T47D (cell line): ENCODE measurements around the gene FBLIM1.

Experiments used
- DNase-seq, 2 experiments: peaks; one replicate each; pipeline versions ENCODE4 v3.0.0 to v3.0.0-alpha.2; 2011 to 2012; ENCODE audit warnings: low read depth in 1 of 2, low spot score in 1 of 2
- JUND ChIP-seq: IDR thresholded peaks from 2 replicates; pipeline ENCODE4 v1.6.1; 2012; ENCODE audit warnings: low read depth
- in situ Hi-C: cut with HindIII; loops from 2 replicates; pipeline ENCODE4 v1.10.0; 2016; ENCODE audit warnings: low sequenced_read_pairs, low pct_unique_long_range_greater_than_20kb

The FBLIM1 gene

GRCh38 chr1:15733726-15734226, 24.8 kb upstream of the FBLIM1 start:
- in situ Hi-C loops: no loop called here
- no peak for TF ChIP-seq JUND
- DNase-seq: no peak

DNA sequence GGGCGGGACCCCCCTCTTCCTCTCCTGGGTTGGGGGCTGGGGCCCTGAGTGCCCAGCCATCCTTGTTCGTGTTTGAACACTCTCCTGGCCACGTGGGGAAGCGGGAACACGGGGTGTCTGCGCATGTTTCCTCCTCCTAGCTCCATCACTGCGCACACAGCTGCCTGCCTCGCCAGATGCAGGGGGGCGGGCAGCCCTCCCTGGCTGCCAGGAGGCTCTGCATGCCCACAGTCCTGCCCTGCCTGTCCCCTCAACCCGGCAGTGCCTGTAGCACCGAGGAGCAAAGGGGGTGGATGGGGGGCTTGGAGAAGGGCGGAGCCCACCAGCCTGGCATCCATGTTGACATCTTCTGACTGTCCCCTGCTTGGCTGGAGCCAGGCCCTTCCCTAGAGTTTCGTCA, 24.3 kb upstream of the FBLIM1 start:
- TF ChIP-seq JUND: no peak
- no peak for DNase-seq
- in situ Hi-C loops: no loop called here

GRCh38 chr1:15734901-15735300, 23.7 kb upstream of the FBLIM1 start:
- TF ChIP-seq JUND: no peak

DNA sequence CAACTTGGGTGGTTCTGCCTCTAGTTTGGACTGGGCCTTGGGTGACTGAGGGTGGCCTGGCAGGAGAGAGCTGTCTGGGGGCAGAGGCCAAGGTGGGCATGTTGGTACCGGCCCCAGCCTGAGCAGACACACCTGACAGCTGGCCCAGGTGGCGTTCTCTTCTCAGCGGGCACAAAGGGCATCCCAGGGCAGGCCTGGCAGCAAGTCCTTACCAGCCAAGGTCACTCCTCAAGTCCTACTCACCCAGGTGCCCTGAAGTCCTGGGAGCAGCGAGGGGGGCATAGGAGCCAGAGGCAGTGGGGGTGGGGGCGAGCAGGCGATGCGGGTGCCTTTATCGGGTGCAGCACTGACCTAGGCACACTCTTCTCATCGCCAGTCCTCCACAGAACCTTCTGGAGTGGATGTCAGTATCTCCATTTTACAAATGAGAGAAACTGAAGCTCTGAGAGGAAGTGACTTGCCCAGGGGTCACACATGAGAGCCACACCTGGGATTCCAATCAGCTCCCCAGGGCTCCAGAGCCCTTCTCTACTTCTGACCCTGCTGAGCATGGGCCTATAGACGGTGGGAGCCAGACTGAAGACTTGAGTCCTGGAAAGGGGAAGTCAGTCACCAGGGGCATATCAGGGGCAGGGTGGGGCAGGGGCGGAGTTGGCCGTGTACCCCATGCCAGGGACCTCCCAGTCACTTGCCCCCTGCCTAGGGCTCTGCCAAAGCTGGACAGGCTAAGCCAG, 23.1 kb upstream of the FBLIM1 start:
- DNase-seq: no peak
- in situ Hi-C loops: no loop called here
- no peak for TF ChIP-seq JUND

More at GRCh38 chr1:15734901-15735300, 23.7 kb upstream of the FBLIM1 start:
- DNase-seq: no peak
- in situ Hi-C loops: no loop called here

- in situ Hi-C loops: no loop called here
- no peak for DNase-seq
- TF ChIP-seq JUND: no peak
Observed at GRCh38 chr1:15736038-15736891, 22.3 kb upstream of the FBLIM1 start, which contains the start of gene SLC25A34. Gene SLC25A34 (plus strand): TSS chr1:15736258. CDS start chr1:15736486, 228 bp downstream.

DNA sequence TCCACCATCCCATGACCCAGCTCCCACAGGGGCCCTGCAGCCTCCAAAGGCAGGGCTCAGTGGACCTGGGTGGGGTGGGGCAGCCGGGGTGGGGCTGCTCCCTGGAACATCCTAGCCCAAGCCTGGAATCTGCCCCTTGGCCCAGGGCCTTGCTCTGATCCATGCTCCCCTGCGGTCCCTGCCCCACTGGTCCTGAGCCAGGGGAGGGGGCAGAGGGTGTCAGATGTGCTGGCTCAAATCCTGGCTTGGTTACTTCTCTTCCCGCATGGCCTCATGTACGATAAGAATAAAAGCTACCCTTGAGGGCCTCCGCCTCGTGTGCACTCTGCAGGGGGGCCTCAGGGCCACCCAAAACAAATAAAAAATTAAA, 21.7 kb upstream of the FBLIM1 start:
- no peak for TF ChIP-seq JUND
- in situ Hi-C loops: no loop called here
- DNase-seq: no peak

GRCh38 chr1:15737324-15738319, 21.0 kb upstream of the FBLIM1 start:
- TF ChIP-seq JUND: no peak
- in situ Hi-C loops: no loop called here
- DNase-seq: no peak

- no peak for DNase-seq
- no peak for TF ChIP-seq JUND
- in situ Hi-C loops: no loop called here
Observed at GRCh38 chr1:15738416-15739113, 20.0 kb upstream of the FBLIM1 start.

DNA sequence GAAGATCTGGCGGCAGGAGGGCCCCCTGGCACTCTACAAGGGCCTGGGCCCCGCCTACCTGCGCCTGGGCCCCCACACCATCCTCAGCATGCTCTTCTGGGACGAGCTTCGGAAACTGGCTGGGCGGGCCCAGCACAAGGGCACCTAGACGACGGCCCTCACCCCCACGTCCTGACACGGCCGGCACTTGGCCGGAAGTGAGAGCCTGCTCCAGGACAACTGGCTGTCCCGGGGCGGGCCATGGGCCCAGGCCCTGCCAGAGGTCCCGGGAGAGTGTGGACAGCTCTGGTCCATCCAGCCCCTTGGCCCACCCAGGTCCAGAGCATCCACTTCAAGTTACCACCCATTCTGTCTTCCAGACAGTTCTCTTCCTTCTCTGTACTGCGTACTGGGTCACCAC, 19.3 kb upstream of the FBLIM1 start:
- TF ChIP-seq JUND: no peak
- in situ Hi-C loops: no loop called here
- no peak for DNase-seq

DNA sequence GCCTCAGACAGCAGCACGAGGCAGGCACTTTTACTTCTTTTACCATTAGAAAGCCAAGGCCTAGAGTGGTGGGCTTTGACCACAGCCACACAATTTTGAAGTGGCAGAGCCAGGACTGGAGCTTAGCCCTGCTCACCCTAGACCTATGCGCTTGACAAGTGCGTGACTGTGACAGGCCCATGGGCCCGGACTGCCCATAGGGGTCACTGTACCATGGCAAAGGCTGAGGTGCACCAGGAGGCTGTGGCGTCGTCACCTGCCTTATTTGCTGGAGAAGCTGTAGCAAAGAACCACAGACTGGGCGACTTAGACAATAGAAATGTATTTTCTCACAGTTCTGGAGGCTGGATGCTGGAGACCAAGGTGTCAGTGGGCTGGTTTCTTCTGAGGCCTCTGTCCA, 18.9 kb upstream of the FBLIM1 start:
- TF ChIP-seq JUND: no peak
- no peak for DNase-seq
- in situ Hi-C loops: no loop called here

GRCh38 chr1:15740924-15741850, 17.4 kb upstream of the FBLIM1 start:
- in situ Hi-C loops: no loop called here
- no peak for TF ChIP-seq JUND
- DNase-seq: peak; percentile 84 to 90
